EL (cell line): ENCODE data around the gene TXN.
A peak's percentile ranks its signal among the peaks of the same experiment; 100 is the strongest.
"Not testable (repeated sequence)": the region's sequence is repeated elsewhere in the genome, so short reads cannot be mapped to it uniquely, and the experiment has no call there.

Source experiments
- DNase-seq: peaks from one replicate; pipeline ENCODE4 v3.0.0-alpha.2; 2016

The TXN gene

GRCh38 chr9:110257097-110257841 lies 962 bp upstream of the TXN start:
- DNase-seq = peak; percentile 21

GRCh38 chr9:110255463-110256379 lies 586 bp downstream of the TXN start:
- peak; percentile 71 for DNase-seq

- no peak for DNase-seq
Observed at GRCh38 chr9:110255034-110255462, 1.3 kb downstream of the TXN start.

GRCh38 chr9:110254500-110254899 lies 1.8 kb downstream of the TXN start:
- no peak for DNase-seq

- DNase-seq = no peak
Observed at GRCh38 chr9:110252509-110253139, 3.7 kb downstream of the TXN start.

GRCh38 chr9:110251770-110252169 lies 4.5 kb downstream of the TXN start:
- not testable (repeated sequence) for DNase-seq

- DNase-seq = no peak
Observed at GRCh38 chr9:110251212-110251611, 5.1 kb downstream of the TXN start.

GRCh38 chr9:110249603-110250002 lies 6.7 kb downstream of the TXN start:
- no peak for DNase-seq

- DNase-seq = no peak
Observed at GRCh38 chr9:110248361-110248760, 7.9 kb downstream of the TXN start.

GRCh38 chr9:110246214-110246613 lies 10.1 kb downstream of the TXN start:
- DNase-seq = no peak

GRCh38 chr9:110244616-110245015 lies 11.7 kb downstream of the TXN start:
- no peak for DNase-seq

GRCh38 chr9:110241858-110242321 lies 14.4 kb downstream of the TXN start:
- DNase-seq = no peak

- peak; percentile 61 for DNase-seq
Observed at GRCh38 chr9:110241260-110241857, 14.9 kb downstream of the TXN start.

GRCh38 chr9:110240198-110240597 lies 16.1 kb downstream of the TXN start:
- DNase-seq = no peak

GRCh38 chr9:110228321-110228720 lies 28.0 kb downstream of the TXN start:
- no peak for DNase-seq

- DNase-seq = no peak
Observed at GRCh38 chr9:110224583-110224982, 31.7 kb downstream of the TXN start.

- DNase-seq = no peak
Observed at GRCh38 chr9:110220809-110221208, 35.5 kb downstream of the TXN start.

GRCh38 chr9:110217656-110218099 lies 38.6 kb downstream of the TXN start:
- peak; percentile 53 for DNase-seq

- DNase-seq = no peak
Observed at GRCh38 chr9:110214586-110215355, 41.5 kb downstream of the TXN start.

GRCh38 chr9:110214090-110214489 lies 42.2 kb downstream of the TXN start:
- DNase-seq = peak; percentile 39

GRCh38 chr9:110213413-110214044 lies 42.8 kb downstream of the TXN start:
- DNase-seq = no peak

- no peak for DNase-seq
Observed at GRCh38 chr9:110208031-110208430, 48.3 kb downstream of the TXN start, which contains the start of gene C9orf152. Gene C9orf152 (minus strand): TSS chr9:110208159. CDS start chr9:110207579, 580 bp downstream.
